ENCODE measurements around the gene CAVIN4. TPM values are rescaled to one million over a fixed set of nuclear protein-coding genes. Genes with fewer than 3 reads are reported as not detected.

The CAVIN4 gene
- total RNA-seq, 2 experiments from 2014 or later, result 0.68 to 2.3 TPM

DNA sequence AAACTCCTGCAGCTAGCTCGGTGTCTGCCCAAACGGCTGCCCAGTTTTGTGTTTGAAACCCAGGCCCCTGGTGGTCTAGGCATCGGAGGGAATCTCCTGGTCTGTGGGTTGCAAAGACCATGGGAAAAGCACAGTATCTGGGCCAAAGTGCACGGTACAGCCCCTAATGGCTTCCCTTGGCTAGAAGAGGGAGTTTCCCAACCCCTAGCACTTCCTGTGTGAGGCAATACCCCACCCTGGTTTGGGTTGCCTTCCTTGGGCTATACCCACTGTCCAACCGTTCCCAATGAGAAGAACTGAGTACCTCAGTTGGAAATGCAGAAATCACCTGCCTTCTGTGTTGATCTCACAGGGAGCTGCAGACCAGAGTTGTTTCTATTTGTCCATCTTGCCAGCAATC lies 41.8 kb downstream of the CAVIN4 start:
- TF ChIP-seq, protein P1, sequence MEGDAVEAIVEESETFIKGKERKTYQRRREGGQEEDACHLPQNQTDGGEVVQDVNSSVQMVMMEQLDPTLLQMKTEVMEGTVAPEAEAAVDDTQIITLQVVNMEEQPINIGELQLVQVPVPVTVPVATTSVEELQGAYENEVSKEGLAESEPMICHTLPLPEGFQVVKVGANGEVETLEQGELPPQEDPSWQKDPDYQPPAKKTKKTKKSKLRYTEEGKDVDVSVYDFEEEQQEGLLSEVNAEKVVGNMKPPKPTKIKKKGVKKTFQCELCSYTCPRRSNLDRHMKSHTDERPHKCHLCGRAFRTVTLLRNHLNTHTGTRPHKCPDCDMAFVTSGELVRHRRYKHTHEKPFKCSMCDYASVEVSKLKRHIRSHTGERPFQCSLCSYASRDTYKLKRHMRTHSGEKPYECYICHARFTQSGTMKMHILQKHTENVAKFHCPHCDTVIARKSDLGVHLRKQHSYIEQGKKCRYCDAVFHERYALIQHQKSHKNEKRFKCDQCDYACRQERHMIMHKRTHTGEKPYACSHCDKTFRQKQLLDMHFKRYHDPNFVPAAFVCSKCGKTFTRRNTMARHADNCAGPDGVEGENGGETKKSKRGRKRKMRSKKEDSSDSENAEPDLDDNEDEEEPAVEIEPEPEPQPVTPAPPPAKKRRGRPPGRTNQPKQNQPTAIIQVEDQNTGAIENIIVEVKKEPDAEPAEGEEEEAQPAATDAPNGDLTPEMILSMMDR (conservative IDR thresholded peaks at IDR 0.05; ENCODE audit: low read length), result no peak
- no peak for TF ChIP-seq EZH2phosphoT487 (IDR thresholded peaks at IDR 0.05; ENCODE audit: borderline replicate concordance, low read depth, low read length)
- intact Hi-C loops (cut with micrococcal nuclease; ENCODE audit: unreplicated experiment), result no loop called here
- no peaks in the 10 kb centered on the region for H3K9me2 ChIP-seq (ENCODE audit: insufficient read depth, low read length)
- no peak overlapping the region for H3K4me3 ChIP-seq (ENCODE audit: low read depth, low read length, poor library complexity, severe bottlenecking)
- H3K36me3 ChIP-seq (ENCODE audit: insufficient read depth, low read length), result no peaks in the 10 kb centered on the region
- ChIA-PET POLR2A (interaction anchor here (0.8 kb wide), 1 partner anchor 14 kb away, joined by 3 read pairs; no protein-coding TSS in a partner anchor), CTCF (ENCODE audit: unreplicated experiment) (no interaction called here)
- no peak overlapping the region for H2AFZ ChIP-seq (ENCODE audit: low read length)
- no peaks in the 10 kb centered on the region for H3K9me3 ChIP-seq (ENCODE audit: low read length)
- no peak overlapping the region for H3K27ac ChIP-seq (ENCODE audit: low read depth, low read length, poor library complexity, severe bottlenecking)
- H3K79me2 ChIP-seq (ENCODE audit: insufficient read depth, low read depth, low read length), result no peaks in the 10 kb centered on the region
- no peaks in the 10 kb centered on the region for H4K20me1 ChIP-seq (ENCODE audit: insufficient read depth, low read length)
- no TSS peak for BruUV-seq (replicated peaks)
- no peaks in the 10 kb centered on the region for H3K4me1 ChIP-seq (ENCODE audit: insufficient read depth, low read length, poor library complexity, severe bottlenecking)
- no peak for DNase-seq (ENCODE audit: low spot score)
- H3K4me2 ChIP-seq (ENCODE audit: low read length), result no peak overlapping the region

DNA sequence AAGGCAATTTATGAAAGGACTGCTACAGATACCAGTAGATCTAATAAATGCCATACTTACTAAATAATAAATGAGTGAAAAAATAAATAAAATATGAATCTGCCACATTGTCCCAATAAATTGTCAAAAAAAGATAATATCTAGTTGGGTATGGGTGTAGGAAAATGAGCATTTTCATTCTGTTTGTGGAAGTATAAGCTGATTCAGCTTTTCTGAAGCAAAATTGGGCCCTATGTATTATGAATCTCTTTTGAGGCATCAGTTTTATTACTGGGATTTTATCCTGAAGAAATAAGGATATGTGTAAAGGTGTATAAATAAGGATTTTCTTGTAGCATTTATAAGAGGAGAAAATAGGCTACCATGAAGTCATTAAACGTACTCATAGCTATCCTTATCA lies 46.1 kb downstream of the CAVIN4 start:
- Histone ChIP-seq H3K9me3 (ENCODE audit: low read length) (no peaks in the 10 kb centered on the region), H3K36me3 (ENCODE audit: insufficient read depth, low read length) (no peaks in the 10 kb centered on the region), H3K79me2 (ENCODE audit: insufficient read depth, low read depth, low read length) (no peaks in the 10 kb centered on the region), H3K4me3 (ENCODE audit: low read depth, low read length, poor library complexity, severe bottlenecking) (no peak overlapping the region), H3K27ac (ENCODE audit: low read depth, low read length, poor library complexity, severe bottlenecking) (no peak overlapping the region), H2AFZ (ENCODE audit: low read length) (no peak overlapping the region), H3K4me1 (ENCODE audit: insufficient read depth, low read length, poor library complexity, severe bottlenecking) (no peaks in the 10 kb centered on the region), H3K9me2 (ENCODE audit: insufficient read depth, low read length) (no peaks in the 10 kb centered on the region), H4K20me1 (ENCODE audit: insufficient read depth, low read length) (no peaks in the 10 kb centered on the region), H3K4me2 (ENCODE audit: low read length) (no peak overlapping the region)
- POLR2A ChIA-PET, result interaction anchor here (0.6 kb wide), 1 partner anchor 621 kb away, joined by 4 read pairs; no protein-coding TSS in a partner anchor
- DNase-seq (ENCODE audit: low spot score), result no peak
- no TSS peak for BruUV-seq (replicated peaks)
- CTCF ChIA-PET (ENCODE audit: unreplicated experiment), result no interaction called here
- TF ChIP-seq EZH2phosphoT487 (IDR thresholded peaks at IDR 0.05; ENCODE audit: borderline replicate concordance, low read depth, low read length), result no peak
- TF ChIP-seq, protein P1 (conservative IDR thresholded peaks at IDR 0.05; ENCODE audit: low read length), result no peak
- intact Hi-C loops (cut with micrococcal nuclease; ENCODE audit: unreplicated experiment), result no loop called here

DNA sequence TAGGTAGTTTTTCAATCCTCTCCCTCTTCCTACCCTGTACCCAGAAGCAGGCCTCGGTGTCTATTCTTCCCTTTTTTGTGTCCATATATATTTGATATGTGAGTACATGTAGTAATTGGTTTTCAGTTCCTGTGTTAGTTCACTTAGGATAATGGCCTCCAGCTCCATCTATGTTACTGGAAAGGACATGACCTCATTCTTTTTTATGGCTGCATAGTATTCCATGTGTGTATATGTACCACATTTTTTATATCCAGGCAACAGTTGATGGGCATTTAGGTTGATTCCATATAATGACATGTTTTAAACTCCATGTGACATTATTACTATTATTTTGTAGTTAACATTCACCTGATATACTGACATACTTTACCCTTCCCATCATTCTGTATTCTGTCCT lies 49.1 kb downstream of the CAVIN4 start:
- POLR2A ChIA-PET, result no interaction called here
- Histone ChIP-seq H3K9me2 (ENCODE audit: insufficient read depth, low read length) (no peaks in the 10 kb centered on the region), H3K79me2 (ENCODE audit: insufficient read depth, low read depth, low read length) (no peaks in the 10 kb centered on the region), H3K4me2 (ENCODE audit: low read length) (no peak overlapping the region), H2AFZ (ENCODE audit: low read length) (no peak overlapping the region), H3K27ac (ENCODE audit: low read depth, low read length, poor library complexity, severe bottlenecking) (no peak overlapping the region), H3K9me3 (ENCODE audit: low read length) (no peaks in the 10 kb centered on the region), H4K20me1 (ENCODE audit: insufficient read depth, low read length) (no peaks in the 10 kb centered on the region), H3K4me3 (ENCODE audit: low read depth, low read length, poor library complexity, severe bottlenecking) (no peak overlapping the region), H3K4me1 (ENCODE audit: insufficient read depth, low read length, poor library complexity, severe bottlenecking) (no peaks in the 10 kb centered on the region), H3K36me3 (ENCODE audit: insufficient read depth, low read length) (no peaks in the 10 kb centered on the region)
- CTCF ChIA-PET (ENCODE audit: unreplicated experiment), result no interaction called here
- intact Hi-C loops (cut with micrococcal nuclease; ENCODE audit: unreplicated experiment), result no loop called here
- no peak for TF ChIP-seq EZH2phosphoT487 (IDR thresholded peaks at IDR 0.05; ENCODE audit: borderline replicate concordance, low read depth, low read length)
- TF ChIP-seq, protein P1 (conservative IDR thresholded peaks at IDR 0.05; ENCODE audit: low read length), result no peak
- DNase-seq (ENCODE audit: low spot score), result no peak
- BruUV-seq (replicated peaks), result no TSS peak
